Astrocyte (in vitro differentiated cells and primary cell): ENCODE data around the gene SMIM10L2A. TPM values are rescaled to one million over a fixed set of nuclear protein-coding genes. Genes with fewer than 3 reads are reported as not detected.
A peak's percentile ranks its signal among the peaks of the same experiment; 100 is the strongest.

Experiments
- DNase-seq: peaks from one replicate; pipeline ENCODE4 v3.0.0-alpha.2; 2010; ENCODE audit warnings: low read depth
- FAIRE-seq: peaks from 2 replicates; lab custom pipeline; 2011; peaks lifted over from hg19 to GRCh38; lab: Jason Lieb, UNC
- H2AFZ ChIP-seq: 2 replicates; pipeline ENCODE4 v1.6.0; 2012; ENCODE audit warnings: low read depth, low read length, inconsistent platforms
- H3K27ac ChIP-seq: 2 replicates; pipeline ENCODE4 v1.5.1; 2011; ENCODE audit warnings: low read depth, low read length, inconsistent platforms
- H3K27me3 ChIP-seq: 2 replicates; pipeline ENCODE4 v1.6.0; 2011; ENCODE audit warnings: low read length, inconsistent platforms; ENCODE audit not compliant: insufficient read depth
- H3K36me3 ChIP-seq: 2 replicates; pipeline ENCODE4 v1.5.1; 2011; ENCODE audit warnings: low read length, inconsistent platforms; ENCODE audit not compliant: insufficient read depth
- H3K4me1 ChIP-seq: 2 replicates; pipeline ENCODE4 v1.5.1; 2011; ENCODE audit warnings: low read length, inconsistent platforms; ENCODE audit not compliant: insufficient read depth
- H3K4me2 ChIP-seq: 2 replicates; pipeline ENCODE4 v1.6.0; 2012; ENCODE audit warnings: low read length, inconsistent platforms
- H3K4me3 ChIP-seq: 2 replicates; pipeline ENCODE4 v1.5.1; 2011; ENCODE audit warnings: low read depth, mild to moderate bottlenecking, low read length, inconsistent platforms; ENCODE audit not compliant: insufficient read depth
- H3K79me2 ChIP-seq: 2 replicates; pipeline ENCODE4 v1.6.0; 2012; ENCODE audit warnings: mild to moderate bottlenecking, low read length, inconsistent platforms; ENCODE audit not compliant: insufficient read depth
- H3K9ac ChIP-seq: 2 replicates; pipeline ENCODE4 v1.6.0; 2012; ENCODE audit warnings: mild to moderate bottlenecking, low read length, inconsistent platforms
- H3K9me3 ChIP-seq: 2 replicates; pipeline ENCODE4 v1.5.1; 2012; ENCODE audit warnings: low read depth, mild to moderate bottlenecking, low read length, inconsistent platforms; ENCODE audit not compliant: insufficient read depth
- H4K20me1 ChIP-seq: 2 replicates; pipeline ENCODE4 v1.6.0; 2012; ENCODE audit warnings: low read length, inconsistent platforms; ENCODE audit not compliant: insufficient read depth
- H3K27ac Mint-ChIP-seq: one replicate; pipeline ENCODE4 v1.8.0; 2021; ENCODE audit warnings: mild to moderate bottlenecking, mixed read lengths; ENCODE audit not compliant: unreplicated experiment
- H3K27me3 Mint-ChIP-seq: one replicate; pipeline ENCODE4 v1.8.0; 2021; ENCODE audit warnings: low read depth, mixed read lengths; ENCODE audit not compliant: unreplicated experiment
- H3K36me3 Mint-ChIP-seq: one replicate; pipeline ENCODE4 v1.8.0; 2021; ENCODE audit warnings: low read depth, mixed read lengths; ENCODE audit not compliant: unreplicated experiment
- H3K4me1 Mint-ChIP-seq: one replicate; pipeline ENCODE4 v1.8.0; 2021; ENCODE audit warnings: low read depth, mixed read lengths; ENCODE audit not compliant: unreplicated experiment
- H3K4me3 Mint-ChIP-seq: one replicate; pipeline ENCODE4 v1.8.0; 2021; ENCODE audit warnings: mild to moderate bottlenecking, moderate library complexity, mixed read lengths; ENCODE audit not compliant: unreplicated experiment
- H3K9me3 Mint-ChIP-seq: one replicate; pipeline ENCODE4 v1.8.0; 2021; ENCODE audit warnings: mild to moderate bottlenecking, mixed read lengths; ENCODE audit not compliant: unreplicated experiment
- CTCF ChIP-seq: IDR thresholded peaks from 2 replicates; pipeline ENCODE4 v1.5.1; 2011; ENCODE audit warnings: low read depth, mild to moderate bottlenecking, inconsistent platforms, low read length, moderate library complexity; ENCODE audit not compliant: insufficient read depth
- EZH2 ChIP-seq: IDR thresholded peaks from 2 replicates; pipeline ENCODE4 v1.6.1; 2012; ENCODE audit warnings: mild to moderate bottlenecking, low read length, inconsistent platforms; ENCODE audit not compliant: insufficient read depth
- total RNA-seq: library from RNA; stranded (reverse); gene quantifications from 2 replicates; pipeline ENCODE4 v1.2.1, GENCODE V29; 2021

Gene SMIM10L2A
- total RNA-seq, 1 donor from 2014 or later: 0.18 TPM

- Histone ChIP-seq H3K27me3 (no peaks in the 10 kb centered on the region), H3K9me3 (no peaks in the 10 kb centered on the region), H3K4me1 (no peaks in the 10 kb centered on the region), H3K4me3 (no peak overlapping the region), H4K20me1 (no peaks in the 10 kb centered on the region), H3K27ac (no peak overlapping the region), H3K79me2 (no peaks in the 10 kb centered on the region), H3K36me3 (no peaks in the 10 kb centered on the region), H3K4me2 (no peak overlapping the region), H3K9ac (no peak overlapping the region), H2AFZ (no peak overlapping the region)
- no peaks in the 10 kb centered on the region for H3K36me3 Mint-ChIP-seq
- H3K9me3 Mint-ChIP-seq: no peaks in the 10 kb centered on the region
- no peaks in the 10 kb centered on the region for H3K4me1 Mint-ChIP-seq
- H3K4me3 Mint-ChIP-seq: no peak overlapping the region
- FAIRE-seq: peak; percentile 65
- DNase-seq: no peak
- no peak overlapping the region for H3K27ac Mint-ChIP-seq
- TF ChIP-seq EZH2 (no peak), CTCF (no peak)
- no peaks in the 10 kb centered on the region for H3K27me3 Mint-ChIP-seq
Observed at GRCh38 chrX:135396109-135396508, 25.6 kb upstream of the SMIM10L2A start.

- H3K36me3 ChIP-seq: no peaks in the 10 kb centered on the region
- H3K27ac Mint-ChIP-seq: no peak overlapping the region
- DNase-seq: no peak
- no peaks in the 10 kb centered on the region for H3K9me3 Mint-ChIP-seq
- H3K27me3 ChIP-seq: no peaks in the 10 kb centered on the region
- no peak overlapping the region for H3K9ac ChIP-seq
- FAIRE-seq: no peak
- no peaks in the 10 kb centered on the region for H3K79me2 ChIP-seq
- no peak overlapping the region for H2AFZ ChIP-seq
- H3K27ac ChIP-seq: no peak overlapping the region
- no peaks in the 10 kb centered on the region for H3K9me3 ChIP-seq
- H3K4me1 ChIP-seq: no peaks in the 10 kb centered on the region
- H4K20me1 ChIP-seq: no peaks in the 10 kb centered on the region
- H3K4me2 ChIP-seq: no peak overlapping the region
- no peak overlapping the region for H3K4me3 ChIP-seq
- no peaks in the 10 kb centered on the region for H3K27me3 Mint-ChIP-seq
- H3K4me1 Mint-ChIP-seq: no peaks in the 10 kb centered on the region
- TF ChIP-seq CTCF (no peak), EZH2 (no peak)
- no peak overlapping the region for H3K4me3 Mint-ChIP-seq
- H3K36me3 Mint-ChIP-seq: no peaks in the 10 kb centered on the region
Observed at GRCh38 chrX:135396566-135396965, 25.2 kb upstream of the SMIM10L2A start.

- DNase-seq: no peak
- no peaks in the 10 kb centered on the region for H4K20me1 ChIP-seq
- H3K36me3 Mint-ChIP-seq: no peaks in the 10 kb centered on the region
- no peaks in the 10 kb centered on the region for H3K9me3 ChIP-seq
- H3K4me3 Mint-ChIP-seq: no peak overlapping the region
- H2AFZ ChIP-seq: no peak overlapping the region
- no peaks in the 10 kb centered on the region for H3K4me1 Mint-ChIP-seq
- H3K36me3 ChIP-seq: no peaks in the 10 kb centered on the region
- H3K27me3 ChIP-seq: no peaks in the 10 kb centered on the region
- no peak overlapping the region for H3K27ac Mint-ChIP-seq
- H3K27ac ChIP-seq: no peak overlapping the region
- no peaks in the 10 kb centered on the region for H3K79me2 ChIP-seq
- H3K27me3 Mint-ChIP-seq: no peaks in the 10 kb centered on the region
- H3K4me3 ChIP-seq: no peak overlapping the region
- FAIRE-seq: no peak
- TF ChIP-seq CTCF (no peak), EZH2 (no peak)
- no peaks in the 10 kb centered on the region for H3K9me3 Mint-ChIP-seq
- no peak overlapping the region for H3K9ac ChIP-seq
- no peak overlapping the region for H3K4me2 ChIP-seq
- no peaks in the 10 kb centered on the region for H3K4me1 ChIP-seq
Observed at GRCh38 chrX:135397652-135398051, 24.1 kb upstream of the SMIM10L2A start.
